ENCODE data around the gene UBN2. TPM values are rescaled to one million over a fixed set of nuclear protein-coding genes. Genes with fewer than 3 reads are reported as not detected.

UBN2 gene
- total and polyA plus RNA-seq, 10 of the 15 experiments (the other 5 are each of a cell fraction or from before 2014, with no cell fraction given): 0.27 to 8.5 (median 2.5) TPM

- TF ChIP-seq REST (IDR thresholded peaks at IDR 0.05; ENCODE audit: low read depth, low read length) (no peak), CTCF (IDR thresholded peaks at IDR 0.05 in 2 of 3, conservative IDR thresholded peaks at IDR 0.05 in 1 of 3; ENCODE audit: control insufficient read depth in 2 of 3, extremely low read depth in 1 of 3, insufficient read depth in 1 of 3, low read depth in 3 of 3, low read length in 3 of 3) (no peak), SPI1 (IDR thresholded peaks at IDR 0.05; ENCODE audit: borderline replicate concordance, insufficient read depth, low read depth, low read length) (no peak)
Measured at GRCh38 chr7:139334399-139335150, 103.5 kb downstream of the UBN2 start (continued).

- DNase-seq (ENCODE audit: low read depth, low spot score): no peak
- Histone ChIP-seq H3K9me3 (replicated peaks; ENCODE audit: control insufficient read depth, insufficient read depth, low read length) (peaks cover 5% of the 10 kb centered on the region), H3K36me3 (ENCODE audit: control insufficient read depth in 2 of 2, insufficient read depth in 2 of 2, low read length in 1 of 2) (no peaks in the 10 kb centered on the region), H3K4me3 (0 out of 2 replicates have a peak overlapping the region, but pooled peaks have one; percentile 58), H2AFZ (ENCODE audit: control insufficient read depth, low read depth, low read length) (no peak overlapping the region), H3K4me2 (ENCODE audit: control insufficient read depth, insufficient read depth) (0 out of 2 replicates have a peak overlapping the region, but pooled peaks have one; percentile 57), H3K79me2 (ENCODE audit: control insufficient read depth, insufficient read depth, low read length) (peaks cover 18% of the 10 kb centered on the region), H3K4me1 (ENCODE audit: control insufficient read depth, insufficient read depth, low read length) (no peaks in the 10 kb centered on the region), H4K20me1 (ENCODE audit: control insufficient read depth, insufficient read depth) (no peaks in the 10 kb centered on the region), H3K27me3 (replicated peaks in 1 of 2; ENCODE audit: control insufficient read depth in 2 of 2, insufficient read depth in 2 of 2, low read length in 1 of 2) (no peaks in the 10 kb centered on the region), H3K27ac (ENCODE audit: control insufficient read depth, insufficient read depth) (no peak overlapping the region), H3K9ac (ENCODE audit: control insufficient read depth, insufficient read depth, low read length) (no peak overlapping the region)
- SMC1A ChIA-PET (ENCODE audit: uncharacterized antibody, unreplicated experiment): interaction anchor here (1.9 to 2.2 kb wide), 2 partner anchors 10 to 21 kb away, joined by 7 to 9 read pairs; partner anchors contain the start of gene LUC7L2
- ATAC-seq: no peak
- WGBS (ENCODE audit: insufficient coverage, insufficient replicate concordance, low lambda C conversion rate, missing lambda C conversion rate): 100% methylated on average over 2 of the region's 2 CpGs
- POLR2A ChIA-PET: interaction anchor here (1.2 to 1.5 kb wide), 3 partner anchors 20 to 23 kb away, joined by 3 read pairs; partner anchors contain the start of gene LUC7L2
- TF ChIP-seq LARP7 (IDR thresholded peaks at IDR 0.05): no peak
- no peak for TF ChIP-seq STAT3 (IDR thresholded peaks at IDR 0.05; ENCODE audit: low read depth, low read length)
- no peak for TF ChIP-seq ZZZ3 (IDR thresholded peaks at IDR 0.05; ENCODE audit: control insufficient read depth, insufficient read length, low read depth)
- TF ChIP-seq ZNF592 (IDR thresholded peaks at IDR 0.05): no peak
- no peak for TF ChIP-seq TCF7 (IDR thresholded peaks at IDR 0.05; ENCODE audit: borderline replicate concordance)
- TF ChIP-seq YBX1 (IDR thresholded peaks at IDR 0.05): no peak
- no peak for TF ChIP-seq ZNF24 (IDR thresholded peaks at IDR 0.05)
- no peak for TF ChIP-seq NR2C1 (IDR thresholded peaks at IDR 0.05)
- FAIRE-seq: no peak
- CTCF ChIA-PET: interaction anchor here (0.8 to 1.6 kb wide), 6 partner anchors 8 to 452 kb away, joined by 3 to 5 read pairs (median 4); a partner anchor contains a TSS
- RAD21 ChIA-PET (ENCODE audit: unreplicated experiment): interaction anchor here (0.6 kb wide), 1 partner anchor 877 kb away, joined by 3 read pairs; no protein-coding TSS in a partner anchor
- intact Hi-C loops (cut with micrococcal nuclease; ENCODE audit: unreplicated experiment) (no loop called here), in situ Hi-C loops (cut with MboI) (no loop called here)
- BruUV-seq (replicated peaks): no TSS peak
Measured at GRCh38 chr7:139339025-139339424, 108.0 kb downstream of the UBN2 start.
